OCI-LY1 (cell line): ENCODE results near the gene TMEM174.

Source experiments
- CTCF ChIP-seq: fragments of 200-600 bp; sonication (generic), shearing (Covaris generic); IDR thresholded peaks from 2 replicates; pipeline ENCODE4 v1.5.1; 2017; ENCODE audit warnings: mild to moderate bottlenecking, antibody characterized with exemption, low read length, moderate library complexity, mixed read lengths
- EZH2 ChIP-seq: fragments of 200-600 bp; sonication (generic), shearing (Covaris generic); IDR thresholded peaks from 2 replicates; pipeline ENCODE4 v1.8.0; 2017; ENCODE audit warnings: borderline replicate concordance, mixed run types, mild to moderate bottlenecking, antibody characterized with exemption, low read length, moderate library complexity, mixed read lengths

GRCh38 chr5:73131711-73132425, 41.1 kb upstream of the TMEM174 start:
- no peak for TF ChIP-seq CTCF
- TF ChIP-seq EZH2 = no peak
